Raji (cell line): ENCODE results near the gene PCDHGC3.

Experiments
- POLR2A ChIP-seq: IDR thresholded peaks from 2 replicates; pipeline ENCODE4 v1.6.1; 2011; ENCODE audit warnings: low read depth, low read length, control low read depth; ENCODE audit not compliant: insufficient read depth

Gene PCDHGC3

DNA sequence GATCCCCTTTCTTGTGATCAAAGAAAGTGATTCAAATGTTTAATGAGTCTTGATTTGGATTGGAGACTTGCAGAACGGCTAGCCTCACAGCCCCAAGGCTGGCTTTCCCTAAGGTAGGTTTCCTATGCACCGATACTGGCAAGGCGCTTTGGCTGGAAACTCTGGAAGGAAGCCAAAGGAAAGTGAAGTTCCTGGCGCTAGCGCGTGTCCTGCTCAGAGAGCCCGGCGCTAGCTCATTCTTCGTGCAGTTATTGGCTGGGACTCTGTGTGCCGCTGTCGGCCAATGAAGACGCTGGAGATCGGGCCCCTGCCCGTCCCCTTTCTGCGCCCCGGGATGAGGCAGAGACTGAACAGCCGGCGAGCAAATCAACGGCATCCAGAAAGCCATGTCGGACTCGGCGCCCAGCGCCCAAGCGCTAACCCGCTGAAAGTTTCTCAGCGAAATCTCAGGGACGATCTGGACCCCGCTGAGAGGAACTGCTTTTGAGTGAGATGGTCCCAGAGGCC is at the start of gene PCDHGC3:
PCDHGC3 (plus strand) TSS at position 342 of the 507 bp plus-strand sequence; CDS start at position 493, 151 bp downstream.
- peak; percentile 52; the same call in 1 of the 2 replicates for TF ChIP-seq POLR2A

GRCh38 chr5:141427783-141428426 is 47.9 kb upstream of the PCDHGC3 start:
- TF ChIP-seq POLR2A = no peak

GRCh38 chr5:141430332-141431113 is 45.2 kb upstream of the PCDHGC3 start, which contains the start of gene PCDHGA12:
TSS of gene PCDHGA12 (plus strand) at chr5:141430507. CDS start at chr5:141430760, 253 bp downstream.
- no peak for TF ChIP-seq POLR2A

GRCh38 chr5:141431286-141431685 is 44.5 kb upstream of the PCDHGC3 start:
- no peak for TF ChIP-seq POLR2A

DNA sequence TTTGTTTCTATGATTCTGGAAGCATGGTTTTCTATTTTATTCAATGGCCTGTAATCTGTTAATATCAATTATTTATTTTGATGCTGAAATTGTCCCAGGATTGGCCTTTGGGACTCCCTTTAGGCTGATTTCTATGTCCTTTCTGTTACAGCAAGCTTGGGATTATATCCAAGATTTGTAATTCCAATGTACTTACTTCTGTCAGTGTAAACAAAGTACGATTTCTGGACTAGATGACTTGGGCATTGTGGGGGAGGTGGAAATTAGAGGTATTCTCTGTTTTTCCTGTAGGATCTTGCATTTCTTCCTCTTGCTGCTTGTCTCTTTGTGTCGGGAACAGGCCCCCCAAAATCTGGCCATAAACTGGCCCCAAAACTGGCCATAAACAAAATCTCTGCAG is 41.8 kb upstream of the PCDHGC3 start:
- TF ChIP-seq POLR2A = no peak

DNA sequence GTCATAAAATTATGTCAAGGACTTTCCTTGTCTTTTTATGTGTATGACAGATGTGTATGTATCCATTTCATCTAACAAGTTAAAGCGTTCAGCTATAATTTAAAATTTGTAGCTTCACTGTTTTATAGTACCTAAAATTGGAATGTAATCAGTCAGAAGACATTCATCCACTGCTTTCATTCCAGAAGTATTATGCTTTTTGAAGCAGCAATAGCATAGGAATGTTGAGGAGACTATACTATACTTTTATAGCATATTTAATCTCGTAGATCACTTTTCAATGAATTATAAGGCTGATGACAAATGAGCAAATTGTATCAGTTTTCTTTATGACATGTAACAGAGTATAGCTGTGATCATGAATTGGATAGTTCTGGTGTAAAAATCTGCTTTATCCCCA is 38.5 kb upstream of the PCDHGC3 start:
- no peak for TF ChIP-seq POLR2A

GRCh38 chr5:141439411-141440141 is 36.2 kb upstream of the PCDHGC3 start:
- TF ChIP-seq POLR2A = no peak

GRCh38 chr5:141440341-141440740 is 35.4 kb upstream of the PCDHGC3 start:
- no peak for TF ChIP-seq POLR2A

DNA sequence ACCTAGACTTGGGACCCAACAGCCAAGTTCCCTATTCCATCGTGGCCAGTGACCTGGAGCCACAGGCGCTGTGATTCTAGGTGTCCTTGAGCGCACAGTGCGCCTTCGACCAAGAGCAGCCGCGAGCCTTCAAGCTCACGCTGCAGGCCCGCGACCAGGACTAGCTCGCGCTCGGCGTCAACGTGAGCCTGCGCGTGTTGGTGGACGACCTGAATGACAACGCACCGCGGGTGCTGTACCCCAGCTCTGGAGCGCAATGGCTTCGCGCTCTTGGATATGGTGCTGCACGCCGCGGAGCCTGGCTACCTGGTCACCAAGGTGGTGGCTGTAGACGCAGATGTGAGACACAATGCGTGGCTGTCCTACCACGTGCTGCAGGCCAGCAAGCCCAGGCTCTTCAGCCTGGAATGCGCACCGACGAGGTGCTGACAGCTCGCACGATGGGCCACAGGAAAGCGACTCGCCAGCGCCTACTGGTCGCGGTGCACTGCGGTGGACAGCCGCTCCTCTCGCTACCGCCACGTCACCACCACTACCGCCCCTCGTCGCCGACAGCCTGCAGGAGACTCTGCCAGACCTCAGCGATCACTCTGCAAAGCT is 34.1 kb upstream of the PCDHGC3 start:
- TF ChIP-seq POLR2A = no peak

GRCh38 chr5:141465351-141465750 is 10.4 kb upstream of the PCDHGC3 start:
- no peak for TF ChIP-seq POLR2A

GRCh38 chr5:141476132-141476911 is 556 bp downstream of the PCDHGC3 start:
- no peak for TF ChIP-seq POLR2A

- no peak for TF ChIP-seq POLR2A
Observed at GRCh38 chr5:141477044-141477575, 1.3 kb downstream of the PCDHGC3 start.

- no peak for TF ChIP-seq POLR2A
Observed at GRCh38 chr5:141477815-141478214, 2.0 kb downstream of the PCDHGC3 start.

- TF ChIP-seq POLR2A = no peak
Observed at GRCh38 chr5:141478321-141478945, 2.7 kb downstream of the PCDHGC3 start.

- TF ChIP-seq POLR2A = peak; percentile 50; the same call in 1 of the 2 replicates
Observed at GRCh38 chr5:141479776-141480175, 4.0 kb downstream of the PCDHGC3 start.
